GM18868 (cell line): ENCODE measurements around the gene MAGI3.
A peak's percentile ranks its signal among the peaks of the same experiment; 100 is the strongest.

Source experiments
- ATAC-seq: cut with Tn5 transposase; IDR thresholded peaks from one replicate; pipeline ENCODE4 v1.9.1; 2021; ENCODE audit warnings: mild to moderate bottlenecking, moderate library complexity; ENCODE audit not compliant: unreplicated experiment

MAGI3 gene

DNA sequence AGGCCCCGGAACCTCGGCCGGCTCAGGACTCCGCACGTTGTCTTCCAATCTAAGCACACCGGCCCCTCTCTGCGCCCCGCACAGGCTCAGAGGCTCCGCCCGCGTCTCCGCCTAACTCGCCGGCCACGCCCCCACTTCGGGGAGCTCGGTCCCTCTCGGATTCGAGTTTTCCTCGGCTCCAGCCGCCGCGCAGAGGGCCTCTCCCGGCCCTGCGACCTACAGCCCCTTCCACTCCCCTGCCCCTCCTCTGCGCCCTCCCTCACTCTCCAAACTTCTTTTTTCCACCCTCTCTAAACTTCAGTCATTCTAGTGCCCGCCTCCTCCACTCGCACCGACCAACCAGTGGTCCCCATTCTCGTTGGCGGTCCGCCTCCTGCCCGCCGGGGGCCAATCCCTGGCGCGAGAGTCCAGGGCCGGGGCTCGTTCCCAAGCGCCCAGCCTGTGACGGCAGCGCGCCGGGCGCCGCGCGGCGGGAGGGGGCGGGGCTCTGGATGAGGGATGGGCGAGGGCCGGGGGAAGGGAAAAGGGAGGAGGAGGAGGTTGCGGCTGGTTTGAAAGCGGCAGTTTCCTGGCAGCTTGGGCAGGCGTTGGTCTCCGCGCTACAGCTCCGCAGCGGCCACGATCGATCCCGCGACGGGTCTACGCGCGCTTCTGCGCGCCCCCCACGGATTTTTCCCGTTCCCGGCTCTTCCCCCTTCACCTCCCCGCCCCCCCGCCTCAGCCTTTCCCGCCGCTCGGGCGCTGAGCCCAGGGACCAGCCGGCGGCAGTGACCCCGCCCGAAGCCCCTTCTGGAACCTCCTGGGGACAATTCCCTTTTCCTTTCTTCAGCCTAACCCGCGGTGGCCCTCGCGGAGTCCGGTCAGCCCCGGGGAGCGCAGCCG, at the start of gene MAGI3:
Gene MAGI3 (plus strand): TSS at position 563 of the 882 bp plus-strand sequence. CDS start 519 bp downstream, outside the sequence.
- ATAC-seq, result peak; percentile 99

GRCh38 chr1:113353580-113353979, 36.7 kb upstream of the MAGI3 start:
- ATAC-seq, result no peak

DNA sequence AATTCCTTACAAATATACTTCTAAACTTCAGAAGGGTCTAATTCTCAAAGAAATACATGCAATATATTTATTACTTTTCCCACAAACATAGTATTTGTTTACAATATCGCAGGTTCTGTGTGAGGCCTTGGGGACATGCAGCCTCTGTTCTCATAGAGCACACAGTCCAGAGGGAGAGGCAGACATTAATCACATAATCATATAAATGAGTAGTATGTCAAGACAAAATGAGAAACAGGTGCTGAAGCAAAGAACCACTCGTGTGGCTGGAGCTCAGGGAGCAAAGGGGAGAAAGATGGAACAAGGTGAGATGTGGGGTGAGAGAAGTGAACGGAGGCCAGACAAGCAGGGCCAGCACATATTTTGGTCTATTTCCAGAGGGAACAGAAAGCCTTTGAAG, 26.4 kb upstream of the MAGI3 start:
- ATAC-seq, result no peak

GRCh38 chr1:113369040-113369439, 21.3 kb upstream of the MAGI3 start:
- ATAC-seq, result no peak

GRCh38 chr1:113369699-113370098, 20.6 kb upstream of the MAGI3 start:
- no peak for ATAC-seq

DNA sequence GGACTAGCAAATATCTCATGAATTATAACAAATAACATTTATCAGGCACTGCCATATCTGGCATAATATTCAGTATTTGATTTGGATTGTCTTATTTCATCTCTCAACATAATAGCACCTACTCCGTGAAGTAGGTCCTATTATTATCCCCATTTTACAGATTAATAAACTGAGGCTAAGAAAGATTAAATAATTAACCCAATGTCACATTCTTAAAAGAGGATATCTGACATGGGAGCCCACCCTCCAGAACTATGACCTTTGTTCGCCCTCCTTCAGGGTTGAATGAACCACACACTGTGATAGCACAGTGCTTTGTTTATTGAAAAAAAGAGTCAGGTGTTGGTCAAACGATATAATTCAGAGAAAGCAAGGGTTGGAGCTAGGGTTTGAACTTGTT, 19.4 kb upstream of the MAGI3 start:
- no peak for ATAC-seq

GRCh38 chr1:113372546-113372945, 17.8 kb upstream of the MAGI3 start:
- no peak for ATAC-seq

GRCh38 chr1:113373644-113374043, 16.7 kb upstream of the MAGI3 start:
- ATAC-seq, result no peak

DNA sequence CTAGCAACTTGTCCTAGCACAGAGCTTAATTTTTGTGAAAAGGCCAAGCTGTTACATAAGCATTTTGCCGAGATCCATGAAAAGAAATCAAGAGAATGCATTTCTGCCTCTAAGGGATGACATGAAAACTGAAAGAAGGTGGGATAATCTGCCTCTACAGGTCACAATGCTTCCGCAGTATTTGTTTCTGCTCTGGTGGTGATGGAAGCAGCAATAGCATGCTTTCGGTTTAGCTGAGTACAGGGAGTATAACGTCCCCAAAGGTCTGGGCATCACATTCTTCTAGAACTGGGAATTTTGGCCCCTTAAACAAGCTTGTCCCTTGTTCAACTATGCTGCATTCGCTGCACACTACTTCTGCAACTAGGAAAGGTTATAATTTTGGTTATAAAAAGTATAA, 14.4 kb upstream of the MAGI3 start:
- ATAC-seq, result no peak

DNA sequence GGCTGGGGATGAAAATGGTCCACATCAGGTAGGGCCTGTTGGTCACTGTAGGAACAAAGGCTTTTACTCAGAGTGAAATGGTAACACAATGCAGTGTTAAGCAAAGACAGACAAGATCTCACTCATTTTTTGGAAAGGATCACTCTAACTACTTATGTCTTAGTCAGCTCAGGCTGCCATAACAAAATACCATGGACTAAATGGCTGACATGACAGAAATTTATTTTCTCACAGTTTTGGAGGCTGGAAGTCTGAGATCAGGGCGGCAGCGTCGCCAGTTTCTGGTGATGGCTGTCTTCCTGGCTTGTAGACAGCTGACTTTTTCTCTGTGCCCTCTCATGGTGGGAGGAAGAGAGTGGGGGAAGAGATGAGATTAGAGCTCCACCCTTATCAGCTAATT, 10.2 kb upstream of the MAGI3 start:
- no peak for ATAC-seq

DNA sequence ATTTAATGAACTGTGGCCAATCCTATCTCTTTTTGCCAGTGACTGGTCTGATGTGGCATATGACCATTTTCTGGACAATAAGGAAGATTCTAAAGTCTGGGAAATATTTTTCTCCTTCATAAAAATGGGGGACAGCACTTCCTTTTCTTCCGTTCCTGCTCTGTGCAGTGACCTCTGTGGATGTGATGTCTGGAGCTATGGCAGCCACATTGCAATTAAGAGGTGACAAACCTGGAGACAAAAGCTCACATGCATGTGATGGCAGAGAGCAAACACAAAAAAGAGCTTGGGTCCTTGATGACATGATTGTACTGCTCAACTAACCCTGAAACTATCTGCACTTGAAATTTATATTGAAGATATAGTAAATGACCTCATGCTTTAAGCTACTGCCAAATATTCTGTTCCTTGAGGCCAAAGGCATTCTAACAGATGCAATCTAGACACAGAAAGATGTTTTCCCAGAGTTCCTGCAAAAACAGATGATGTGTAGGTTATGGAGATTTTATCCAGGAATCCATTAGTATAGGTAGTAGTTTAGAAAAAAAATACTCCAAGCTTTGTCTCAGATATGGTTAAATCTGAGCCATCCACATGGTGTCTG, 2.2 kb upstream of the MAGI3 start:
- no peak for ATAC-seq

GRCh38 chr1:113388621-113389358, 1.5 kb upstream of the MAGI3 start:
- ATAC-seq, result no peak

DNA sequence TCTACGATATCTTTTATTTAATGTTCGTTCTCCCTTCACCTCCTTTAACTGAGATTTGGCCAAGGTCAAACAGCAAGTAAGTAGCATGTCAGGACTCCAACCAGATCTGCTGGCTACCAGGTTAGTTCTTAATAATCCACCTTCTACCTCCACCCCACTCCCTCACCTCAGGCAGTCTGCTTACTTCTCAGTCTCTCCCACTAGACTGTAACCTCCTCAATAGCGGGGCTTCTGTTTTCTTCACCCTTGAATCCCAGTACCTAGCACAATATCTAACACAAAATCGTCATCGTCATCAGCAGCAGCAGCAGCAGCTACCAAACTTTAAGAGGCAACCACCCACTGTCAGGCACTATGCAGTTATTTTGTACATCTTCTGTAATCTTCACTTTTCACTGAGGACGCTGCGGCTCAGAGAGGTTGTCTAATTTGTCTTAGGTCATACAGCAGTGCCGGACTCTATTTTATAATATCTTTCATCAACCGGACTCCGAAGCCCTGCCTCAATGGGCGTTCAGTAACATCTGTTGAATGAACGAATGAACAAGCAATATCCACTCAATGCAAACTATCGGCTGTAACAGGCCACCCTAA, 859 bp upstream of the MAGI3 start:
- no peak for ATAC-seq

DNA sequence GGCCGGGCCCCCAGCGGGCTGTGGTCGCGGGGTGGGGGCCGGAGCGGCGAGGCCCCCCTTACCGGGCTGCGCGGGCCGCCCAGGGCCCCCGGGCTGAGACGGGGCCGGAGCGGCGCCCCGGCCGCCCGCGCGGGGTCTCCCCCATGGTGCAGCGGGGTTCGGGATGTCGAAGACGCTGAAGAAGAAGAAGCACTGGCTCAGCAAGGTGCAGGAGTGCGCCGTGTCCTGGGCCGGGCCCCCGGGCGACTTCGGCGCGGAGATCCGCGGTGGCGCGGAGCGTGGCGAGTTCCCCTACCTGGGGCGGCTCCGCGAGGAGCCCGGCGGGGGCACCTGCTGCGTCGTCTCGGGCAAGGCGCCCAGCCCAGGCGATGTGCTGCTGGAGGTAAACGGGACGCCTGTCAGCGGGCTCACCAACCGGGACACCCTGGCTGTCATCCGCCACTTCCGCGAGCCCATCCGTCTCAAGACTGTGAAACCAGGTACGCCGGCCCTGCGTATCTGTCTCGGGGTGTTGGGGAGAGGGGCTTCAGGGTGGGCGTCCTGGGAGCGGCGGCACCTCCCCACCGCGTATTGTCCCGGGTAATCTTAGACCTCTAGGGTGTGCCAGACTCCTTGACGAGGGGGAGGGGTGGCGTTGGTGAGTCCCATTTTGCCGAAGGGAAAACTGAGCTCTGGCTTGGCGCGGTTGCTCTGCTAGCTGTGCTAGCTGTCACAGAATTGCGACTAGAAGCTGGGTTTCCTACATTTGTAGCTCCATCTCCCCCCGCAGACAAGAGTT, 745 bp downstream of the MAGI3 start:
- ATAC-seq, result no peak

DNA sequence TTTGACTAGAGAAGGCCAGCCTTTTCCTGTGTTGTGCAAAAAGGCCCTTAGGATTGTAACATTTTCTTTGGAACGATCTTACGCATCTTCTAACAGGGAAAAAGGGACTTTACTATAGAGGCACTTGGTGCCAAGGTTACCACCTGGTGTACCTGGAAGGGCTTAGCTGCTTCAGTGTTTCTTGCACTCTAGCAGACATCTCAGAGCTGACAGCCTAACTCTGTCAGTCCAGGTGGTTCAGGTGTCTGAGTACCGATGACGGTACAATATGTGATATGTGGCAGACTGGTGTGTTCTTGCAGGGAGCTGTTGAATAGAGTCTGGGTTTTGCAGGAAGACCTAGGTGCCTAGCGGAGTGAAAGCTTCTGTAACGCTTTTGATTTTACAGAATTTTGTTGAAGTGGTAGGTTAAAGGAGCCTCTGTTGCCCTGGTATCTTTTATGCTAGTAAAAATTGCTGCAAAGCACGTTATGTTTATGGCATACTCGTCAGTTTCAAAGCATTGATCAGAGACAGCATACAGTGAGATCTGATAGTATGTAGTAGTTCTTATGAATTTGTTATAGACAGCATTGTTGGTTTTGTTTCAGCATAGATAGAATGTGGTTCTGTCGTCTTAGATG, 1.4 kb downstream of the MAGI3 start:
- ATAC-seq, result no peak

GRCh38 chr1:113392541-113393128, 2.3 kb downstream of the MAGI3 start:
- ATAC-seq, result no peak

DNA sequence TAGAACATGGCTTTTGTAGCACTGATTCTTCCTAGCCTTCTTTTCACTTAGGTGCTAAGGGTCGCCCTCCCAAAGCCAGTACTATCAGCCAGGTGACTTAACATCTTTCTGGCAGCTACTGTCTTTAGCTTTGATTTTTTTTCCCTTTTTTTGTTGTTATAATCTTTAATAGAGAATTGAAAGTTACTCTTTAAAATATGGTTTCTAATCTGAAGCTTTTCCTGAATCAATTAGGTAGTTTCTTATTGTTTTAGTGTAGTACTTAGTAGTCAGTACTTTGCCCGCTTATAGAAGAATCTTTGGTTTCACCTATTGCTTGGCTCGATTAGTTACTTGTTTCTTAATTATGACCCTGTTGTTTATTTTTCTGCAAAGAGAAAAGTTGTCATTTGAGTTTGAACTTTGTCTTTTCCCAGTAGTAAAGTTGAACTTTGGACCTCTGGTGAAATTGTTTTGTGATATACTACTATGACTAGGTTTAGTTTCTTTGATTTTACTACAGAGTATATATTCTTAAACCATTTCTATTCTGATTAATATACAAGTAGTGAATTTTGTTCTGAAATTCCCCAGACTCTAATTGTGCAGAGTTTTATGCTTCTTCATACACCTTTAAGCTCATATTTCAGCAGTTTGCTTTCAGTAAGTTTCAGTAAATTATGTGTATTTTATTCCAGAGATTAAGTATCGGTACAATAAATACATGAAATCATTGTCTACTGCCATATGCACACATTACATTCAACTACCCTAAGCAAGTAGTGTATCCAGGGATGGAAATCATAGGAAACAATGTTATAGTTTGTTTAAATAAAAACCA, 3.9 kb downstream of the MAGI3 start:
- ATAC-seq, result no peak

- no peak for ATAC-seq
Measured at GRCh38 chr1:113394863-113395259, 4.5 kb downstream of the MAGI3 start.

- no peak for ATAC-seq
Measured at GRCh38 chr1:113396102-113396501, 5.8 kb downstream of the MAGI3 start.
